Mesothelial cell of epicardium (in vitro differentiated cells): ENCODE data around the gene CDH4. TPM values are rescaled to one million over a fixed set of nuclear protein-coding genes. Genes with fewer than 3 reads are reported as not detected.

Experiments used
- DNase-seq, 2 experiments: peaks; one replicate each; pipeline ENCODE4 v3.0.0; 2021; ENCODE audit warnings: low spot score in 2 of 2; ENCODE audit not compliant: unreplicated experiment in 2 of 2
- H3K27ac Mint-ChIP-seq: 2 replicates; pipeline ENCODE4 v1.8.0; 2021; ENCODE audit warnings: mixed read lengths
- H3K27me3 Mint-ChIP-seq: 2 replicates; pipeline ENCODE4 v1.8.0; 2021; ENCODE audit warnings: low read depth, mixed read lengths
- H3K36me3 Mint-ChIP-seq: 2 replicates; pipeline ENCODE4 v1.8.0; 2021; ENCODE audit warnings: mixed read lengths
- H3K4me1 Mint-ChIP-seq: 2 replicates; pipeline ENCODE4 v1.8.0; 2021; ENCODE audit warnings: mixed read lengths
- H3K4me3 Mint-ChIP-seq: 2 replicates; pipeline ENCODE4 v1.8.0; 2021; ENCODE audit warnings: mild to moderate bottlenecking, moderate library complexity, mixed read lengths
- H3K9me3 Mint-ChIP-seq: 2 replicates; pipeline ENCODE4 v1.8.0; 2021; ENCODE audit warnings: mixed read lengths
- CTCF ChIP-seq: fragments of 200-600 bp; sonication (generic); IDR thresholded peaks from one replicate; pipeline ENCODE4 v1.5.0; 2021; ENCODE audit warnings: antibody characterized with exemption; ENCODE audit not compliant: unreplicated experiment
- total RNA-seq: library from RNA; stranded (reverse); gene quantifications from 3 replicates; pipeline ENCODE4 v1.2.1, GENCODE V29; 2021

CDH4 gene
- total RNA-seq, 1 donor from 2014 or later: 1.1 TPM

- Mint-ChIP-seq H3K27me3 (peaks cover 68% of the 10 kb centered on the region), H3K36me3 (no peaks in the 10 kb centered on the region), H3K9me3 (no peaks in the 10 kb centered on the region), H3K4me1 (no peaks in the 10 kb centered on the region), H3K4me3 (no peak overlapping the region), H3K27ac (no peak overlapping the region)
- TF ChIP-seq CTCF: no peak
- no peak for DNase-seq
These were observed 34.2 kb upstream of the CDH4 start for GRCh38 chr20:61217848-61218247.

- no peaks in the 10 kb centered on the region for H3K9me3 Mint-ChIP-seq
- no peaks in the 10 kb centered on the region for H3K36me3 Mint-ChIP-seq
- no peak for TF ChIP-seq CTCF
- no peaks in the 10 kb centered on the region for H3K4me1 Mint-ChIP-seq
- H3K27me3 Mint-ChIP-seq: peaks cover 66% of the 10 kb centered on the region
- no peak for DNase-seq
- H3K4me3 Mint-ChIP-seq: no peak overlapping the region
- H3K27ac Mint-ChIP-seq: no peak overlapping the region
These were observed 33.0 kb upstream of the CDH4 start for GRCh38 chr20:61219021-61219431.

GRCh38 chr20:61220131-61220530 is 31.9 kb upstream of the CDH4 start:
- DNase-seq: no peak
- no peak for TF ChIP-seq CTCF
- no peak overlapping the region for H3K4me3 Mint-ChIP-seq
- no peaks in the 10 kb centered on the region for H3K36me3 Mint-ChIP-seq
- no peaks in the 10 kb centered on the region for H3K9me3 Mint-ChIP-seq
- H3K27ac Mint-ChIP-seq: no peak overlapping the region
- H3K27me3 Mint-ChIP-seq: peaks cover 66% of the 10 kb centered on the region
- no peaks in the 10 kb centered on the region for H3K4me1 Mint-ChIP-seq

GRCh38 chr20:61220626-61221325 is 31.3 kb upstream of the CDH4 start:
- H3K27ac Mint-ChIP-seq: no peak overlapping the region
- no peaks in the 10 kb centered on the region for H3K36me3 Mint-ChIP-seq
- TF ChIP-seq CTCF: no peak
- no peaks in the 10 kb centered on the region for H3K4me1 Mint-ChIP-seq
- no peaks in the 10 kb centered on the region for H3K9me3 Mint-ChIP-seq
- DNase-seq: no peak
- H3K27me3 Mint-ChIP-seq: peaks cover 60% of the 10 kb centered on the region
- H3K4me3 Mint-ChIP-seq: no peak overlapping the region

- Mint-ChIP-seq H3K4me1 (no peaks in the 10 kb centered on the region), H3K36me3 (no peaks in the 10 kb centered on the region), H3K27me3 (peaks cover 57% of the 10 kb centered on the region), H3K4me3 (no peak overlapping the region), H3K27ac (no peak overlapping the region), H3K9me3 (no peaks in the 10 kb centered on the region)
- DNase-seq: no peak
- TF ChIP-seq CTCF: no peak
These were observed 29.4 kb upstream of the CDH4 start for GRCh38 chr20:61222699-61223098.
